Right renal cortex interstitium (tissue), 3 donors: ENCODE measurements around the gene FMN2. TPM values are rescaled to one million over a fixed set of nuclear protein-coding genes. Genes with fewer than 3 reads are reported as not detected.

Experiments used
- DNase-seq, 3 donors: peaks; one replicate each; pipeline ENCODE4 v3.0.0-alpha.2; 2013; ENCODE audit warnings: low read depth in 3 of 3, low spot score in 2 of 3
- polyA plus RNA-seq, 3 donors: library from polyadenylated mRNA; unstranded; fragments of 120-200 nt; gene quantifications; one replicate each; pipeline ENCODE4 v1.2.1, GENCODE V29; 2013; ENCODE audit not compliant: insufficient read length in 3 of 3

FMN2 gene
- polyA plus RNA-seq, 3 donors: 7.1 to 10.5 (median 7.9) TPM

- no peak for DNase-seq
These were observed 5.3 kb downstream of the FMN2 start for GRCh38 chr1:240096974-240097373.

GRCh38 chr1:240098534-240098933 lies 6.9 kb downstream of the FMN2 start:
- no peak for DNase-seq

- DNase-seq: no peak
These were observed 7.6 kb downstream of the FMN2 start for GRCh38 chr1:240099329-240099728.

GRCh38 chr1:240099748-240100147 lies 8.1 kb downstream of the FMN2 start:
- no peak for DNase-seq

- DNase-seq: no peak
These were observed 8.8 kb downstream of the FMN2 start for GRCh38 chr1:240100371-240100934.

GRCh38 chr1:240101306-240101705 lies 9.6 kb downstream of the FMN2 start:
- no peak for DNase-seq

GRCh38 chr1:240101737-240102136 lies 10.1 kb downstream of the FMN2 start:
- DNase-seq: no peak

GRCh38 chr1:240104672-240105071 lies 13.0 kb downstream of the FMN2 start:
- no peak for DNase-seq

GRCh38 chr1:240107058-240107684 lies 15.5 kb downstream of the FMN2 start:
- DNase-seq: no peak

GRCh38 chr1:240109130-240109529 lies 17.4 kb downstream of the FMN2 start:
- no peak for DNase-seq

- DNase-seq: no peak
These were observed 18.4 kb downstream of the FMN2 start for GRCh38 chr1:240109920-240110636.

- no peak for DNase-seq
These were observed 19.9 kb downstream of the FMN2 start for GRCh38 chr1:240111558-240111957.

- DNase-seq: no peak
These were observed 22.5 kb downstream of the FMN2 start for GRCh38 chr1:240114222-240114621.

- DNase-seq: no peak
These were observed 24.1 kb downstream of the FMN2 start for GRCh38 chr1:240115831-240116230.

- no peak for DNase-seq
These were observed 25.4 kb downstream of the FMN2 start for GRCh38 chr1:240116831-240117769.

GRCh38 chr1:240117930-240118329 lies 26.2 kb downstream of the FMN2 start:
- no peak for DNase-seq

GRCh38 chr1:240122639-240123613 lies 31.2 kb downstream of the FMN2 start:
- DNase-seq: peak; percentile 13 to 43 (median 20)

- DNase-seq: no peak
These were observed 35.1 kb downstream of the FMN2 start for GRCh38 chr1:240126821-240127220.

GRCh38 chr1:240128366-240128765 lies 36.7 kb downstream of the FMN2 start:
- no peak for DNase-seq

- no peak for DNase-seq
These were observed 42.4 kb downstream of the FMN2 start for GRCh38 chr1:240134113-240134512.
